GM20431 (cell line): Measurements from ENCODE around the gene TMEM119.

Experiments used
- in situ Hi-C: fragments of 300-500 bp; cut with MseI, MboI; formaldehyde crosslinking; loops from one replicate; pipeline ENCODE4 v1.15.0; 2020; ENCODE audit warnings: low sequenced_read_pairs; ENCODE audit not compliant: unreplicated experiment

TMEM119 gene, protein sequence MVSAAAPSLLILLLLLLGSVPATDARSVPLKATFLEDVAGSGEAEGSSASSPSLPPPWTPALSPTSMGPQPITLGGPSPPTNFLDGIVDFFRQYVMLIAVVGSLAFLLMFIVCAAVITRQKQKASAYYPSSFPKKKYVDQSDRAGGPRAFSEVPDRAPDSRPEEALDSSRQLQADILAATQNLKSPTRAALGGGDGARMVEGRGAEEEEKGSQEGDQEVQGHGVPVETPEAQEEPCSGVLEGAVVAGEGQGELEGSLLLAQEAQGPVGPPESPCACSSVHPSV

GRCh38 chr12:108597559-108598471, at the start of gene TMEM119:
TSS of gene TMEM119 (minus strand) at chr12:108598084. CDS start at chr12:108592383, 5,701 bp downstream.
- in situ Hi-C loops = no loop called here

DNA sequence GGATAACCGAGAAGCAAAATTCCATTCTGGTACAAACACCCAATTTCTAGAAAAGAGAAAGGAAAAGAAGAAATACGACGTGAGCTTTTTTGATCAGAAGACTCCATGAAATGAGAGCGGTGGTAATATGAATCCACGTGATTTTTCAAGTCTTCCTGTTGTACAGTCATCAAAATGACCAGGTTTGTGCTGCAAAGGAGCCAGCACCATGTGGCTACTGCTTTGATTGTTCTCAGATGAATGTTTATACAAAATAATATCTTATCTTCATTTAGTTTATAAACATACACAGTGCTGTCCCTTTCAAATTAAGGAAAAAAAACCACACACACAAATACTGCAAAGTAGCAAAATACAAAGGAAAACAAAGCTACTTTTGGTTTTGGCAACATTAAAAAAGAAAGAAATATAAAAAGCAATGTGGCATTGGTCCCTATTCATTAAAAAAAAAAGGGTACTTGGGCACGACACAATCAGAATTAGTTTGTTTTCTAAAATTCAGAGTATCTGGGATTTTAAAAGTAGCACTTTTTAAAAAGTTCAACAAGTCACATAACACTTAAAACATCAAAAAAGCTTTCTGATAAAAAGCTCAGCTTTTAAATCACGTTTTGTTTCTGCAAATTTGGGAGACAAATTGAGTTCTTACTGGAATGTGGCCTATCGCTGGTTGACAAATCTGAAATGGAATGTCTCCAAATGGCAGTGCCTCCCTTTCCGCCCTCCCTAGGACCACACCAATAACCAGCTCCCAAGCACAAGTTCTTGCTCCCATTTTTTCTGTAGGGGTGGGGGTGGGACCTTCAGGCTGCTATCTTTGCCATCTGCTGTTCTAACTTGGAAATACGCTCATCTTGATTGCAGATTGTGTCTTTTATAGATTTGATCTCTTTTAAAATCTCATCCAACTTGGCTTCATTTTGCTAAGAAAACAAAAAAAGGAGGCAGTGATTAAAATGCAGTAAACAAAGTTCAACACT, 49.0 kb upstream of the TMEM119 start:
- in situ Hi-C loops = no loop called here

DNA sequence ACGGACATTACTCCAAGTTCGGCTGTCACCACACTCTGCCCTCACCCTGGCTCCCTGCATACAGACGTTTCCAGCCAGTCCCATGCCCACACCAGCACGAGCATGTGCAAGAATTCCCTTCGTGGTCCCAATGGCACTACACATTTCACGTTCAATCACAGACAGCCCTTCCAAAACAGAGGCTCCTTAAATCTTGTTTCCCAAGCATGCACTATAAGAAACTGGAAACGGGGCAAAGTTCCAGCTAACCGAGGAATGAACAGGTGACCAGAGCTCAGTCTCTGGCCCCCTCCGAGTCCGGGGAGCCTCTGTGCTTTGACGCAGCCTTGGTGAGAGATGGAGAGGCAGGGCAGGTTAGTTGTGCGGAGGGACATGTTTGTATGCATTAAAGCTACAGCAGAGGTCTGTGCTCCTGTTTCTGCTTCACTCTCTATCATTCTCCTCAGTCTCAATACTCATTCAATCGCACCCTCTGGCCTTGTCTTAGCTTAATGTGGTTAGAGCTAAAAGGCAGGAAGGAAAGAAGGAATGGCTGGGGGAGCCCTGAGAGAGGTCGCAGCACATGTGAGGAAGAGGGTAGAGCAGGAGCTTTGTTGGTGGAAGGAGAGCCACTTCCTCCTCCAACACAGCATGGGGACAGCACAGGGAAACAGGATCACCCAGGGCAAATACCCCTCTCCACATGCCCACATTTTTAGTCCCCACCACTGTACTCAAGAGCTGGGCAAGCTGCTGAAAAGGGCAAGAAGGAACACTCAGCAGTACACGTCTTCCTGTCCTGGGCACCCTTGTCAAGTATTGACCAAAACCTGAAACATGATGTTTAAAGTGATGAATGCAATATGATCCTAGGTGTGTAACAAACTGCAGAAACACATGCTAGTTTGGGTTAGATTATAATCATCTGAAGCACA, 48.1 kb upstream of the TMEM119 start:
- in situ Hi-C loops = no loop called here

DNA sequence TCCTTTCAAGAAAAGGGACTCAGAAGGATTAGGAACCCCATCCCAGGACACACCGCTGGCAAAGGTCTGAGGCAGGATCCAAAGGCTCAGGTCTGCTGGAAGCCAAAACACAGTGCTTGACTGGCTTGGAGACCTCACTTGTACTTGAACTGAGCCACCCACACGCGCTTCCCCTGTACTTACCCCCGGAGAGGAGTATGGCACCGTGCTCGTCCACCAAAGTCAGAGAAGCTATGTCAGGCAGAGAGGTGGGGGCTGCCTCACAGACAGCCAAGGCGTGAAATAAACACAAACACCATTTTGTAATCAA, 46.9 kb upstream of the TMEM119 start:
- in situ Hi-C loops = no loop called here

GRCh38 chr12:108643941-108644810, 46.3 kb upstream of the TMEM119 start:
- in situ Hi-C loops = no loop called here

GRCh38 chr12:108642899-108643654, 45.2 kb upstream of the TMEM119 start:
- in situ Hi-C loops = no loop called here

DNA sequence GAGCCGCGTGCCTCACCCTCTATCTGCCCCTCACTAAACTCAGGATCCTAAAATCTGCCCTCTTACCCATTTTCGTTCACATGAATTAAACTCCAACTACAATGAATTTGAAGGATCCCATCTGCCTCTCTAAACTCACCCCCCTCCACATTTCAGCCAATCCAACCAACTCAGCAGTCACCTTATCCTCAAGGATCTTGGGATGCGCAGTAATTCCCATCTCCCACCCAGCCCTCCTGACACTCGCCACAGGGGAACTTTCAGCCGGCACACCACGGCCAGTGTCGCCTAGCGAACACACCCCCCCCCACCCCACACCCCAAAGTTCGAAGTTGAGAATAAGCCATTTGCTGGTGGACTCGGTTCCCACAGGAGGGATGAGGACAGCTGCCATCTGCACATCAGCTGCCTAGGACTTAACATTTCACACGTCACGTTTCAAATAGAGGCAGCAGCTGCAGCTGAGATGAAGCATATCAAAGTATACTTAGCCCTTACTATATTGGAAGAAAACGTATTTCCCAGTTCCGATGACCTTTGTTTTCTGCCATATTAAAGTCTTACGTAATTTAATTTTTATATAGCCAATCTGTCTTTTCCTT, 44.5 kb upstream of the TMEM119 start:
- in situ Hi-C loops = no loop called here

- in situ Hi-C loops = no loop called here
Measured at GRCh38 chr12:108641446-108642268, 43.8 kb upstream of the TMEM119 start.

DNA sequence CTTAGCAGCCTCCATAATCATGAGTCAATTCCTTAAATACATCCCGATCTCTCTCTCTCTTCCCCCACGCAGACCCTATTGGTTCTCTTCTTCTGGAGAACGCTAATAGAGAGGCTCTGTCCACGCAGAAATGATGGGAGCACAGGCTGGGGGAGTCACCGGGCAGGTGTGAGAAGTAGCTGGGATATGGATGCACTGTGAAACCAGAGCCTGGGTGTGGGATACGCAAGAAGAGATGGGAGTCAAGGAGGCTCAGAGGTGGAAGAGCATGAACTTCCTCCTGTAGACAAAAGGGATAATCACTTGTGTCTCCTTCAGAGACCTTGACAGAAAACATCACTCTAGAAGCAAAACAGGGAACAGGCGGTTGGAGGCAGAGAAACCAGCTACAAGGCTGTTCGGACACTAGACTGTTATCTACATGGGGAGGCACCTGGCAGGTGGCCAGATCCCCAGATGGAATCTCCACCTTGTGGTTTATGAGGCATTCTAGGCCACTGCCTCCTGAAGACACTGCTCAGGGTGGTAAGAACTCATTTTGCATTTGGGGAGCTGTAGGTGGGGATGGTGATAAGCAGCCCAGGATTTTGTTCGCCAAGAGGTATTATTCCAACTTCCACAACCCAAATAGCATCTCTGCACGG, 43.0 kb upstream of the TMEM119 start:
- in situ Hi-C loops = no loop called here

DNA sequence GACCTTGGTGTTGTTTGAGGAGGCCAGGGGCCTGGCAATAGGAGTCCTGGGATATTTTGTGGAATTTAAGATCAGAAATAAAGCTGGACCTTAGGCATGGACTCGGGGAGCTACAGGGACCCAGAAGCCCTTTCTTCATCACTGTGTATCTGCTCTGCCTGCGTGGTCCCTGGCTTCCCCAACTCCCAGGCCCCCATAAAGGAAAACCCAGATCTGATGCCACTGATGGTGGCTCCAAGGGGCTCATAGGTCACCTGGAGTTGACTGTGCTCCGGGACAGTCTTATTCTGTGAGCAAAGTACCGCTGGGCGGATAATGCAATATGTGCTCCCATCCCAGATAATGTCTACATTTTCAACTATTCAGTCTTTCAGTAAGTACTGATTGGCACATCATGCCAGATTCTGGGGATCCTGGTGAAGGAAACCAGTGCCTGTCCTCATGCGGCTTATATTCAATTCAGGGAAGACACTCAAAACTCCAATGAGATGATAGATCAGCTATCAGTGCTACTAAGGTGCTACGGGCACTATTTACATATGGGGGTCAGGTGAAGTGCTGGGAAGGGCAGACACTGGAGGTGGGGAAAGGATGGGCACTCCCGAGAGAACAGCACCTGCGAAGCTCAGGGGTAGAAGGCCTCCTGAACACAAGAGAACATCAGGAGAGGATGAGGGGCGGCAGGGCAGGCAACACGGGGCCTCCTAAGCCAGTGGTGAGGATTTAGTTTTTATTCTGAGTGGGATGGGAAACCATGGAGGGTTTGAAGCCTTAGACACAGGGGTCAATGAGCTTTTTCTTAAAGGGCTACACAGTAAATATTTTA, 41.3 kb upstream of the TMEM119 start:
- in situ Hi-C loops = no loop called here

DNA sequence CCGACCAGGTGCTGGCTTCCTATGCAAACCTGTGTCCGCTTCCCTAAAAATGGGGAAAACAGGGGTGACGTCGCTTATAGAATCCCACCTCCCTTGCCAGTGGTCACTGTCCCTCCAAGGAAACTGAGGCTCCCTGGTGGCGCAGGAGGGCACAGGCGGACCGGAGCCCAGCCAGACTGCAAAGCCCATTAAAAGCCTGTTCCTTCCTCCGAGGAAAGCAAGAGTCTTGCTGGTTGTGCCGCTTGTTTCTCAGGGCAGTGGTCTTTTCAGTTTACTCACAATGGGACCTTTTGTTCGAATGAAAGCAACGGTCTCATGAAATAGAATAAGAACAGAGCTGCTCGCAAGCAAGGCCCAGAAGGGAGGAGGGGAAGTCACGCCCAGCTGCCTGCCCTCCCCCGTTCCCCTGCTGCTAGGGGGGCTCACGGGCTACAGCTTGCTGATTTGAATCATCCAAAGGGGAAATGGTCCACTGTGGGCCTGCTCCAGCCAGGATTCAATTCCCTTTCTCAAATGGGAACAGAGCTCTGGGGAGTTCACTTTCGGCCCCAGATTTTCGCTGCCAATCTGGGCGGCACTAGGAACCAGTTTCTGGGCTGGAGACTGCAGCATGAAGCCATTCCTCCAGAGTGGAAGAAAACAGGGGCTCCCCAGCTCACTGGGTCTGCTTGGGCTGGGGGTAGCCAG, 40.4 kb upstream of the TMEM119 start:
- in situ Hi-C loops = no loop called here

- in situ Hi-C loops = no loop called here
Measured at GRCh38 chr12:108637222-108637971, 39.5 kb upstream of the TMEM119 start.

DNA sequence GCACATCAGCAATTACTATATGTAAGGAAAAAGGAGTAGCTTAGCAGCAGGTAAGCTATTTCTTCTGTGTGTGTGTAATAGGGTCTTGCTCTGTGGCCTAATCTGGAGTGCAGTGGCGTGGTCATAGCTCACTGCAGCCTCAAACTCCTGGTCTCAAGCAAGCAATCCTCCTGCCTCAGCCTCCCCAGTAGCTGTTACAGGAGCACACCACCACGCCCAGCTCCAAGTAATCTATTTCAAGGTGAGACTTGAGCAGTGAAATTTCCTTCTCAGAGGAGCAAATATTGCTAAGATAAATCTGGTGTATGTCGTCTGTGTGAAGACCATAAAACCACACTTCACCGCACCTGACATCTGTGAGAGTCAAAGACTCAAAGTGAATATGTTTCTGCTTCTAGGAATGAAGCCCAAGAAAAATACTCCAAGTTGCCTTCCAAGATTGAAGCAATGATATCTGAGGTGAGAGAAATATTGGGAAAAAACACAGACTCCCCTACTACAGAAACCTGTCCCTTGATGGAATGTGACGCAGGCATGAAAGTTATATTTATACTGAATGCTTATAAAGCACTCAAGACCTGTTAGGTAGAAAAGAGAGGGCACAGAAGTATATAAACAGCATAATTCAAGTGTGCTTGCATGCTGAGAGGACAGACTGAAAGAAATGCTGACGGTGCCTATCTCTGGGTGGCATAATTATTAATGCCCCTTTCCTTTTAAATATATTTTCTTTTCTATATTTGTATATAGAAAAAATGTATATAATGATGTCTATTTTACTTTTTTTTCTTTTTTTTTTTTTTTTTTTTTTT, 38.3 kb upstream of the TMEM119 start:
- in situ Hi-C loops = no loop called here
